ENCODE data around the gene CMTM2.

Gene CMTM2

DNA sequence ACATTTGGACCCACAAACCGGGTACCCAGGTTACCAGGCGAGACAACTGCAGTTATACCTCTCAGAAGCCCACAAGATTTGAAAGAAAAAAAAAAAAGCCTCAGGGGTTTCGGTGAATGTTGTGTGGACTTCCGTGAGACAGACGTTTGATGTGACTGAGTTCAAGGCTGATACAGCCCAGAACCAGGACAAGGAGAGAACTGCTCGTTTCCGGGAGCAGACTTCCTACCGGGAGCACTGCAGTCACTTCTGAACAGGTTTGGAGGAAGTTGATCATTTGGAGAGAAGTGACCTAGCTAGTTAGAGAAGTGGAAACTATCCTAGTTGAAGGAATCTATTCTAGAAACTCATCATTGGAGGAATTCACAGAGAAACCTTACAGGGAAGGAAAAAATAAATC lies 26.0 kb upstream of the CMTM2 start:
- Histone ChIP-seq H3K4me3 (ENCODE audit: low read length, poor library complexity, severe bottlenecking) (peak overlapping the region; percentile 94), H3K36me3 (ENCODE audit: insufficient read depth, low read length) (no peaks in the 10 kb centered on the region), H2AFZ (ENCODE audit: low read length) (no peak overlapping the region), H3K27me3 (ENCODE audit: insufficient read depth, low read length, poor library complexity, severe bottlenecking) (no peaks in the 10 kb centered on the region), H3K79me2 (ENCODE audit: insufficient read depth, low read length) (peaks cover 78% of the 10 kb centered on the region), H4K20me1 (ENCODE audit: insufficient read depth, low read length, poor library complexity, severe bottlenecking) (peaks cover 50% of the 10 kb centered on the region), H3K4me1 (ENCODE audit: insufficient read depth, low read length, poor library complexity, severe bottlenecking) (peaks cover 87% of the 10 kb centered on the region), H3K9ac (ENCODE audit: low read depth, low read length, poor library complexity, severe bottlenecking) (peak overlapping the region; percentile 92), H3K4me2 (ENCODE audit: low read depth, low read length, poor library complexity, severe bottlenecking) (peak overlapping the region; percentile 98), H3K9me3 (ENCODE audit: insufficient read depth, low read depth, low read length) (no peaks in the 10 kb centered on the region), H3F3A (ENCODE audit: low read depth) (peaks cover 14% of the 10 kb centered on the region; the same call in 1 of the 2 replicates), H3K9me2 (replicated peaks; ENCODE audit: low read depth, low read length) (no peaks in the 10 kb centered on the region)
- TF ChIP-seq EZH2phosphoT487 (IDR thresholded peaks at IDR 0.05; ENCODE audit: borderline replicate concordance) (no peak), CTCF (conservative IDR thresholded peaks at IDR 0.05; ENCODE audit: low read length) (no peak)

DNA sequence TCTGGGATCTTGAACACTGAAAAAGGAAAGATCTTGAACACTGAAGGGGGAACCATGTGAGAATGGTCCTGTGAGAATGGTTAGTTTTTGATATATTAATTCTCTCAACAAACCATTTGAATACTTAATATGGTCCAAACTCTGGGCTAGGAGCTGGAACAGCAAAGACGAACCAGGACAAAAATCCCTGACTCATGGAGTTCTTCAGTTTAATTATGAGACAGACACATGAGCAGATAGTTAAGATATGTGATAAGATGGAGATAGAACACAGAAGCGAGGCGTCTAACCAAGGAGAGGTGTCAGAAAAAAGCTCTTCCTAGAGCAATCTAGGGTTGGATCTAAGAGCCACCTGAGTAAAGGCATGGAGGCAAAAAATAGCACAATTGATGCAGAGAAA lies 25.2 kb upstream of the CMTM2 start:
- Histone ChIP-seq H3K9me3 (ENCODE audit: insufficient read depth, low read depth, low read length) (no peaks in the 10 kb centered on the region), H3K4me1 (ENCODE audit: insufficient read depth, low read length, poor library complexity, severe bottlenecking) (peaks cover 87% of the 10 kb centered on the region)

GRCh38 chr16:66554495-66554894 lies 24.8 kb upstream of the CMTM2 start:
- Histone ChIP-seq H3K4me2 (ENCODE audit: low read depth, low read length, poor library complexity, severe bottlenecking) (peak overlapping the region; percentile 98), H4K20me1 (ENCODE audit: insufficient read depth, low read length, poor library complexity, severe bottlenecking) (peaks cover 62% of the 10 kb centered on the region), H3K36me3 (ENCODE audit: insufficient read depth, low read length) (no peaks in the 10 kb centered on the region), H3K4me1 (ENCODE audit: insufficient read depth, low read length, poor library complexity, severe bottlenecking) (peaks cover 87% of the 10 kb centered on the region), H2AFZ (ENCODE audit: low read length) (no peak overlapping the region), H3K9ac (ENCODE audit: low read depth, low read length, poor library complexity, severe bottlenecking) (peak overlapping the region; percentile 92), H3K79me2 (ENCODE audit: insufficient read depth, low read length) (peaks cover 91% of the 10 kb centered on the region), H3K9me2 (replicated peaks; ENCODE audit: low read depth, low read length) (no peaks in the 10 kb centered on the region), H3K4me3 (ENCODE audit: low read length, poor library complexity, severe bottlenecking) (peak overlapping the region; percentile 94), H3K27me3 (ENCODE audit: insufficient read depth, low read length, poor library complexity, severe bottlenecking) (no peaks in the 10 kb centered on the region), H3K9me3 (ENCODE audit: insufficient read depth, low read depth, low read length) (no peaks in the 10 kb centered on the region), H3F3A (ENCODE audit: low read depth) (0 out of 2 replicates have a peak, but pooled peaks cover 6% of the 10 kb centered on the region)
- TF ChIP-seq CTCF (conservative IDR thresholded peaks at IDR 0.05; ENCODE audit: low read length) (no peak), EZH2phosphoT487 (IDR thresholded peaks at IDR 0.05; ENCODE audit: borderline replicate concordance) (no peak)

More for the DNA sequence above, 25.2 kb upstream of the CMTM2 start:
- Histone ChIP-seq H3K9me2 (replicated peaks; ENCODE audit: low read depth, low read length) (no peaks in the 10 kb centered on the region), H3K4me3 (ENCODE audit: low read length, poor library complexity, severe bottlenecking) (peak overlapping the region; percentile 94), H3K79me2 (ENCODE audit: insufficient read depth, low read length) (peaks cover 86% of the 10 kb centered on the region), H4K20me1 (ENCODE audit: insufficient read depth, low read length, poor library complexity, severe bottlenecking) (peaks cover 58% of the 10 kb centered on the region), H3K27me3 (ENCODE audit: insufficient read depth, low read length, poor library complexity, severe bottlenecking) (no peaks in the 10 kb centered on the region), H3K36me3 (ENCODE audit: insufficient read depth, low read length) (no peaks in the 10 kb centered on the region), H2AFZ (ENCODE audit: low read length) (no peak overlapping the region), H3K9ac (ENCODE audit: low read depth, low read length, poor library complexity, severe bottlenecking) (peak overlapping the region; percentile 92), H3K4me2 (ENCODE audit: low read depth, low read length, poor library complexity, severe bottlenecking) (peak overlapping the region; percentile 98), H3F3A (ENCODE audit: low read depth) (0 out of 2 replicates have a peak, but pooled peaks cover 8% of the 10 kb centered on the region)
- TF ChIP-seq EZH2phosphoT487 (IDR thresholded peaks at IDR 0.05; ENCODE audit: borderline replicate concordance) (no peak), CTCF (conservative IDR thresholded peaks at IDR 0.05; ENCODE audit: low read length) (no peak)

Measured in Loucy (cell line).